Activated naive CD4-positive, alpha-beta T cell treated with anti-CD3 and anti-CD28 coated beads, Interleukin-2, amount 50 U/mL, for 16 hours (primary cell): ENCODE results near the gene PHLDA3.

Source experiments
- DNase-seq: peaks from one replicate; pipeline ENCODE4 v3.0.0-alpha.2; 2020

PHLDA3 gene

GRCh38 chr1:201468844-201469644, at the start of gene PHLDA3:
PHLDA3 (minus strand) TSS chr1:201469188; CDS start chr1:201468786, 402 bp downstream.
- DNase-seq: peak; percentile 34

GRCh38 chr1:201518071-201518470, 49.1 kb upstream of the PHLDA3 start:
- no peak for DNase-seq

GRCh38 chr1:201517631-201518030, 48.6 kb upstream of the PHLDA3 start:
- no peak for DNase-seq

DNA sequence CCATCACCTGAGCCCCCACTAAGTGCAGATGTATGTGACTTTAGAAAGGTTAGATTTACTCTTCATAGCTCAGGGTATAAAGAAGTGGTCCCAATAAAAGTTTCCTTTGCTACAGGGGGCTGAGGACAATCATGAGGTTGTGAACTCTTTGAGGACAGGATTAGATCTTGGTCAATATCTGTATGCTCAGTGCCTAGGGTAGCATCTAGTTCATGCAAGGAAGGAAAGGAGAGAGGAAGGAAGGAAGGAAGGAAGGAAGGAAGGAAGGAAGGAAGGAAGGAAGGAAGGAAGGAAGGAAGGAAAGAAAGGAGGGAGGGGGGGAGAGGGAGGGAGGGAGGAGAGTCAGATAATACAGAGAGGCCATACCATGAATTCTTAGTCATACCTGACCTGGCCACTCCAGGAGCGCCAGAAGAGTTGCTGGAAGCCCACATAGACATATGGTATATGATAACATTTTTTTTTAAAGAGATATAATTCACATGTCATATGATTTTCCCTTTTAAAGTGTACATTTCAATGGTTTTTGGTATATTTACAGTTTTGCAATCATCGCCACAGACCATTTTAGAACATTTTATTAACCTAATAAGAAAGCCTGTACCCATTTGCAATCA, 47.6 kb upstream of the PHLDA3 start:
- no peak for DNase-seq

GRCh38 chr1:201515895-201516294, 46.9 kb upstream of the PHLDA3 start:
- DNase-seq: no peak

GRCh38 chr1:201515062-201515750, 46.2 kb upstream of the PHLDA3 start:
- no peak for DNase-seq

GRCh38 chr1:201514466-201514865, 45.5 kb upstream of the PHLDA3 start:
- DNase-seq: no peak

DNA sequence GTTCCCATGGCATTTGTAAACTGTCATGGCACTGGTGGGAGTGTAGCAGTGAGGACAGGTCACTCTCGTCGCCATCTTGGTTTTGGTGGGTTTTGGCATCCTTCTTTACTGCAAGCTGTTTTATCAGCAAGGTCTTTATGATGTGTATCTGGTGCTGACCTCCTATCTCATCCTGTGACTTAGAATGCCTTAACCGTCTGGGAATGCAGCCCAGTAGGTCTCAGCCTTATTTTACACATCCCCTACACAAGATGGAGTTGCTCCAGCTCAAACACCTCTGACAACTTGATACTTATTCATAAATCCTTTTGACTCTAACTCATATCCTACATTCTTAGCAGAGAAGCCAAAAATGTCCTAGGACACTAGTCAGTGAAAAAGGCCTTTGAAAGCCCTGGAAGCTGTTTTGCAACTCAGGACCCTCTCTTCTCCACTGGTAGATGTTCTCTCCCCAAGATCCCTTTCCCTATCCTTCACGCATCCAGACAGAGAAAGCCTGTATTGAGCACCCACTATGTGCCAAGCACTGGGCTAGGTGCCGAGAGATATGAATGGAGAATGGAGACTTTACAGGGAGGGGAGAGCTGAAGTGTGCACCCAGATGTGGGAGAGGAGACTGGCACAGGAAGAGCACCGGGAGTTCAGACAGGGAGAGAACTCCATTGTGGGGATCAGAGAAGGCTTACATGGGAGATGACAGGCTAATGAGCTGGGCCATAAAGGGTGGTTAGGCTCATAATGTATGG, 44.7 kb upstream of the PHLDA3 start:
- DNase-seq: no peak

GRCh38 chr1:201511941-201512539, 43.1 kb upstream of the PHLDA3 start:
- no peak for DNase-seq

DNA sequence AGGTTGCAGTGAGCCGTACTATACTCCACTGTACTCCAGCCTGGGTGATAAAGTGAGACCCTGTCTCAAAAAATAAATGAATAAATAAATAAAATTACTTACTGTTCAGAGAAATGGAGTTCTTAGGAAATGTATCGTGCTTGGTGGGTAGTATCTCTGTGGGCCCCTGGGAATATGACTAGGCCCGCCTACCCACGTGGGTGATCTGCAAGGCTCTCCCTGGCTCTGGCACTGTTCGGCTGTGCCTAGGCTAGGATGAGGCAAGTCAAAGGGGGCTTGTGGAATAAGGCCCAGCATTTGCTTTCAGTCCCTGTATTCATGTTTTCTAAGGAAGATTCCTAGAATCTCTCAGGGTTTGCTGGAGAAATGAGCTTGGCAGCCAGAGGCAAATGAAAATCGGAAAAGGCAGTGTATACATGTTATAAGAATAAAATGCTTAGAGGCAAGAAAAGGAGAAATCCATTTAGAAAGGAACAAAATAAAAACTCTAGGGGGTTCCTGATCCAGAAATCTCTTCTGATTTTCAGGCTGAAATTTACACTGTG, 42.5 kb upstream of the PHLDA3 start:
- no peak for DNase-seq

- DNase-seq: no peak
Observed at GRCh38 chr1:201510734-201511133, 41.7 kb upstream of the PHLDA3 start.

- DNase-seq: no peak
Observed at GRCh38 chr1:201509601-201510374, 40.8 kb upstream of the PHLDA3 start.

DNA sequence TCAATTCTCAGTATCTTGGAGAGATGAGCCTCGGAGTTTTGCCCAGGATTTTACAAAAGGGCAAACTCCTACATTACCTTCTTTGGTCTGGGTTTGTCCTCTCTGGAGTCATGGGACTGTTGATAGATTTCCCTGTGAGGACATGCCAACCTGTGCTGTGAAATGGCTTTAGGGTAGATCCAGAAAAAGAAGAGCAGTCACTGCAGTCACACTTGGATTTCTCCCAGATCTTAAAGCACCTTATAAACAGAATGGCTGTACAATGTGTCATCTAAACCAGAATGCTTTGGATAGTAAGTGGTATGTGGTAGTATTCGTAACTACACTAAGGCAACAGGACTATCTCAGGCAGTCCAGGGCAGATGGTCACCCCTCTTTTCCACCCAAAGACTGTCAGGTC, 39.8 kb upstream of the PHLDA3 start:
- no peak for DNase-seq

GRCh38 chr1:201507360-201507675, 38.3 kb upstream of the PHLDA3 start:
- DNase-seq: no peak

DNA sequence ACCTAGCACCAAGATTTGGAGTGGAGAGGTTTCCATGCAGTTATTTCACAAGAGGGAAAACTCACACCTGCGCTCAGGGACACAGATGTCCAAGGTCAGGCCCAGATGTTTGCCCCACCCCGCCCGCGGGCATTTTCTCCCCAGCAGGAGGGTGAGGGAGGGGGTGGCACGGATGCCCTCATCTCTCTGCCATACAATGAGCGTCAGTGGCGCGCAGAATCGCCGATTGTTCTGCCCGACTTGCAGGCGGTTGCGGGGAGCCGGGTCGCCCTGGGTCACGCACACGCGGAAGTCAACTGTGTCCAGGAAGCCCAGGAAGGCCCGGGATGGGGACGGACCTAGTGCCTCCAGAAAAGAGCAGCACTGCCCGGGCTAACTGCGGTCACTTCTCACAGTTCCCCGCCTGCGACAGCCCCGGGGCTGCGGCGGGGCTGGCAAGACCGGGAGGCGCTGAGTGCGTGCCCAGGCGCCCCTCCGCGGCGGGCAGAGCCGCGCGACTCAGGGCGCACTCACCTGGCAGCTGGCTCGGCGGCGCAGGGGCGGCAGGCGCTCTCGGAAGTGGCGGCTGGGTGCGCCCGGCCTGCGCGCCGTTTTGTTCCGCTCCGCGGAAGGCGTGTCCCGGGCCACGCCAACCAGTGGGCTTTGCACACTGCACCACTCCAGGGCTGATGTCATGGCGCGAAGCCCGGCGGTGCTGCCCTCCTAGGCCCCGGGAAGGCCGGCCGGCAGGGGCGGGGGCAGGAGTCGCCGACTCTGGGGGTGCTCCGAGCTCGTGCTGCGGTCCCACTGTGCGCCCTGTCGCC, 37.8 kb upstream of the PHLDA3 start, which contains the start of gene CSRP1:
CSRP1 (minus strand) TSS at position 567 of the 803 bp plus-strand sequence. CDS start 10,820 bp downstream, outside the sequence.
- DNase-seq: peak; percentile 86

DNA sequence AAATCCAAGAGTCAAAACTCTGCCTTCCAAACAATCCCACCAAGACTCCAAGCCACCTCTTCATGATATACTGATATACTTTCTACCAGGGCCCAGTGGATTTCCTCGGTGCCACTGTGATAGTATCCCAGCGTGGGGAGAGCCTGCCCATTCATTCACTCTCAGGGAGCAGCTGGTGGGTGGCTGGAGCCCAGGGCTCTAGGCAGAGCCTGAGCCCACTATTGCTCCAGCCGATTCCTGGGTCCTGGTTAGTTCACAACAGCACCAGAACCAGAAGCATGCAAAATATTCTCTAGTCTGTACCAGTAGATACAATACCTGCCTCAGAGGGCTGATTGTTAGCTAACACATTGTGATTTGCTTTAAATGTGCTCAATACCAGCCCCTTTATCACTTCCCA, 37.1 kb upstream of the PHLDA3 start:
- no peak for DNase-seq

- no peak for DNase-seq
Observed at GRCh38 chr1:201505503-201505890, 36.5 kb upstream of the PHLDA3 start.

GRCh38 chr1:201504799-201505502, 36.0 kb upstream of the PHLDA3 start:
- no peak for DNase-seq

DNA sequence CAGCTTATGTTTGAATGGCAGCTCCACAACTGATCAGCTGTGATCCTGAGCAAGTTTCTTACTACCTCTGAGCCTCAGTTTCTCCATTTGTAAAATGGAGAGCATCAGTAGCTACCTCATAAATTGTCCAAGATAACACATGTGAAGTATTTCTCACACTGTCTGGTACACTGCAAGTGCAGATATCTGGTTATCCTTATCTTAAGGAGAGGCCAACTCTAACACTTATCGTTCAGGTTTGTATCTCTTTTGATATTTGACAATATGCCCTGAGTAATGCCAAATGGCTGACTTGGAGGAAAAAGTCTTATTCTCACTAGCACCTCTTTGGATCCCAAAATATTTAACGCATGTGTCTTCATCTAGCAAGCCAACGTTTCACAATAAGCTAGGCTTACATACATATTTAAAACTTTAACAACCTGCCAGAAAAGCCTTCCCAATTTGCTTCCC, 35.2 kb upstream of the PHLDA3 start:
- DNase-seq: no peak
